Natural killer cell (primary cell): ENCODE data around the gene TH. TPM values are rescaled to one million over a fixed set of nuclear protein-coding genes. Genes with fewer than 3 reads are reported as not detected.
A peak's percentile ranks its signal among the peaks of the same experiment; 100 is the strongest.
"Not testable (repeated sequence)": the region's sequence is repeated elsewhere in the genome, so short reads cannot be mapped to it uniquely, and the experiment has no call there.

ENCODE experiments used
- ATAC-seq, 3 donors: fragments of 150-1000 bp in 2 of 3; fragments of 200-7000 bp in 1 of 3; cut with Tn5 transposase; 1 replicate in 1 of 3; 2 replicates in 2 of 3; pipeline ENCODE4 v1.10.0; 2021; ENCODE audit warnings: mild to moderate bottlenecking in 2 of 3, moderate library complexity in 2 of 3
- DNase-seq, 2 donors: peaks; one replicate each; pipeline versions ENCODE4 v3.0.0 to v3.0.0-alpha.2; 2013 to 2021; ENCODE audit warnings: mixed read lengths in 1 of 2
- H3K27ac ChIP-seq: one replicate; pipeline ENCODE4 v1.5.1; 2013; ENCODE audit warnings: mild to moderate bottlenecking, low read length
- H3K27me3 ChIP-seq: one replicate; pipeline ENCODE4 v1.6.1; 2013; ENCODE audit warnings: low read length; ENCODE audit not compliant: control insufficient read depth, insufficient read depth
- H3K36me3 ChIP-seq: one replicate; pipeline ENCODE4 v1.6.1; 2013; ENCODE audit warnings: low read length; ENCODE audit not compliant: control insufficient read depth, insufficient read depth
- H3K4me1 ChIP-seq: one replicate; pipeline ENCODE4 v1.6.1; 2013; ENCODE audit warnings: low read length; ENCODE audit not compliant: control insufficient read depth, insufficient read depth
- H3K4me3 ChIP-seq: one replicate; pipeline ENCODE4 v1.5.1; 2013; ENCODE audit warnings: low read length
- H3K9me3 ChIP-seq: one replicate; pipeline ENCODE4 v1.6.1; 2013; ENCODE audit warnings: low read length; ENCODE audit not compliant: control insufficient read depth, insufficient read depth
- H3K27ac Mint-ChIP-seq, 2 donors: one replicate each; pipeline ENCODE4 v1.8.0; 2022; ENCODE audit warnings: mild to moderate bottlenecking in 2 of 2, mixed read lengths in 2 of 2, moderate library complexity in 1 of 2
- H3K27me3 Mint-ChIP-seq, 2 donors: one replicate each; pipeline ENCODE4 v1.8.0; 2022; ENCODE audit warnings: low read depth in 2 of 2, mixed read lengths in 2 of 2
- H3K36me3 Mint-ChIP-seq: one replicate; pipeline ENCODE4 v1.8.0; 2022; ENCODE audit warnings: mixed read lengths
- H3K4me1 Mint-ChIP-seq, 2 donors: one replicate each; pipeline ENCODE4 v1.8.0; 2022; ENCODE audit warnings: mixed read lengths in 2 of 2
- H3K4me3 Mint-ChIP-seq: one replicate; pipeline ENCODE4 v1.8.0; 2022; ENCODE audit warnings: mild to moderate bottlenecking, moderate library complexity, mixed read lengths
- H3K9me3 Mint-ChIP-seq, 2 donors: one replicate each; pipeline ENCODE4 v1.8.0; 2022; ENCODE audit warnings: mixed read lengths in 2 of 2
- CTCF ChIP-seq: fragments of 200-600 bp; IDR thresholded peaks from one replicate; pipeline ENCODE4 v1.8.0; 2022; ENCODE audit warnings: antibody characterized with exemption
- WGBS: methylation state at CpG from one replicate; pipeline ENCODE4 v1.1.7; 2013; ENCODE audit warnings: missing lambda C conversion rate; ENCODE audit not compliant: insufficient coverage; 5-methylcytosine and 5-hydroxymethylcytosine counted together
- intact Hi-C: fragments of 100-400 bp; cut with micrococcal nuclease; formaldehyde crosslinking; loops from one replicate; pipeline ENCODE4 v1.14.2; 2022
- total RNA-seq, 4 donors: library from RNA; stranded (reverse); fragments of 120-200 nt in 1 of 4; gene quantifications; one replicate each; pipeline versions ENCODE4 v1.2.3 to v1.2.4, GENCODE V29; 2013 to 2022

TH gene
- total RNA-seq, 3 donors from 2014 or later (not counting 1 experiment from before 2014, with no cell fraction given), result not detected

GRCh38 chr11:2127482-2128129 lies 44.0 kb downstream of the TH start:
- peaks cover 0 to 32% of the 10 kb centered on the region in 2 donors for H3K27me3 Mint-ChIP-seq
- 80% methylated on average over 8 of the region's 8 CpGs for WGBS
- Histone ChIP-seq H3K9me3 (no peaks in the 10 kb centered on the region), H3K27me3 (no peaks in the 10 kb centered on the region), H3K4me3 (no peak overlapping the region), H3K36me3 (peaks cover 9% of the 10 kb centered on the region), H3K4me1 (no peaks in the 10 kb centered on the region), H3K27ac (no peak overlapping the region)
- intact Hi-C loops, result no loop called here
- TF ChIP-seq CTCF, result no peak
- peaks cover 0 to 5% of the 10 kb centered on the region in 2 donors for H3K9me3 Mint-ChIP-seq
- no peaks in the 10 kb centered on the region for H3K4me1 Mint-ChIP-seq
- no peaks in the 10 kb centered on the region for H3K36me3 Mint-ChIP-seq
- H3K4me3 Mint-ChIP-seq, result no peak overlapping the region
- ATAC-seq (no peak), DNase-seq (no peak)
- H3K27ac Mint-ChIP-seq, result no peak overlapping the region

- H3K36me3 ChIP-seq, result peaks cover 9% of the 10 kb centered on the region
- peaks cover 0 to 5% of the 10 kb centered on the region in 2 donors for H3K9me3 Mint-ChIP-seq
- H3K4me1 Mint-ChIP-seq, result no peaks in the 10 kb centered on the region
- no peak for TF ChIP-seq CTCF
- no peak overlapping the region for H3K4me3 ChIP-seq
- no peaks in the 10 kb centered on the region for H3K9me3 ChIP-seq
- no peak overlapping the region for H3K4me3 Mint-ChIP-seq
- H3K27me3 ChIP-seq, result no peaks in the 10 kb centered on the region
- H3K36me3 Mint-ChIP-seq, result no peaks in the 10 kb centered on the region
- peaks cover 0 to 27% of the 10 kb centered on the region in 2 donors for H3K27me3 Mint-ChIP-seq
- WGBS, result 87% methylated on average over 2 of the region's 2 CpGs
- no peak overlapping the region for H3K27ac Mint-ChIP-seq
- H3K4me1 ChIP-seq, result no peaks in the 10 kb centered on the region
- ATAC-seq, result no peak
- H3K27ac ChIP-seq, result no peak overlapping the region
- no peak for DNase-seq
- intact Hi-C loops, result no loop called here
Measured at GRCh38 chr11:2126520-2127085, 45.0 kb downstream of the TH start.

- H3K4me1 ChIP-seq, DNase-seq, H3K36me3 Mint-ChIP-seq, H3K27ac ChIP-seq, ATAC-seq, H3K4me3 Mint-ChIP-seq, intact Hi-C loops, H3K4me1 Mint-ChIP-seq, H3K27me3 ChIP-seq, H3K9me3 ChIP-seq, H3K9me3 Mint-ChIP-seq, H3K36me3 ChIP-seq, H3K27ac Mint-ChIP-seq, H3K4me3 ChIP-seq: not testable (repeated sequence)
- WGBS, result 93% methylated on average over 8 of the region's 10 CpGs
- H3K27me3 Mint-ChIP-seq, result peaks cover 0 to 25% of the 10 kb centered on the region in 2 donors
Measured at GRCh38 chr11:2124736-2125484, 46.7 kb downstream of the TH start.

GRCh38 chr11:2123628-2123960 lies 48.0 kb downstream of the TH start:
- H3K9me3 ChIP-seq, result no peaks in the 10 kb centered on the region
- H3K4me3 Mint-ChIP-seq, result no peak overlapping the region
- no peak overlapping the region for H3K4me3 ChIP-seq
- H3K27me3 ChIP-seq, result no peaks in the 10 kb centered on the region
- TF ChIP-seq CTCF, result no peak
- H3K27me3 Mint-ChIP-seq, result peaks cover 6 to 23% of the 10 kb centered on the region in 2 donors
- intact Hi-C loops, result no loop called here
- no peaks in the 10 kb centered on the region for H3K36me3 Mint-ChIP-seq
- peaks cover 0 to 5% of the 10 kb centered on the region in 2 donors for H3K9me3 Mint-ChIP-seq
- WGBS, result 92% methylated on average over 7 of the region's 7 CpGs
- DNase-seq (no peak), ATAC-seq (peak in 1 of 3 donors; percentile 28)
- H3K27ac Mint-ChIP-seq, result no peak overlapping the region
- H3K36me3 ChIP-seq, result no peaks in the 10 kb centered on the region
- H3K4me1 ChIP-seq, result no peaks in the 10 kb centered on the region
- no peaks in the 10 kb centered on the region for H3K4me1 Mint-ChIP-seq
- no peak overlapping the region for H3K27ac ChIP-seq
